SK-N-MC (cell line): ENCODE measurements around the gene NDUFB10.

Source experiments
- DNase-seq: peaks from one replicate; pipeline ENCODE4 v3.0.0-alpha.2; 2011; ENCODE audit warnings: low read depth, low spot score
- H3K27ac ChIP-seq: fragments of 200-600 bp; sonication (generic); 2 replicates; pipeline ENCODE4 v1.5.1; 2016; ENCODE audit warnings: mixed run types
- H3K36me3 ChIP-seq: fragments of 200-600 bp; sonication (generic); 2 replicates; pipeline ENCODE4 v1.6.1; 2017; ENCODE audit warnings: antibody characterized with exemption, low read length, mixed read lengths; ENCODE audit not compliant: insufficient read depth
- H3K4me3 ChIP-seq: fragments of 200-600 bp; sonication (generic); 2 replicates; pipeline ENCODE4 v1.5.1; 2016
- H3K9ac ChIP-seq: fragments of 200-600 bp; sonication (generic); 2 replicates; pipeline ENCODE4 v1.8.0; 2017; ENCODE audit warnings: mixed run types, mixed read lengths; ENCODE audit not compliant: insufficient read length
- H3K9me3 ChIP-seq: fragments of 200-600 bp; sonication (generic); 2 replicates; pipeline ENCODE4 v1.6.1; 2017; ENCODE audit warnings: low read depth, mild to moderate bottlenecking, antibody characterized with exemption, low read length, moderate library complexity, mixed read lengths
- EZH2 ChIP-seq: fragments of 200-600 bp; sonication (generic); IDR thresholded peaks from one replicate; pipeline ENCODE4 v1.6.1; 2017; ENCODE audit warnings: antibody characterized with exemption
- FOXP2 ChIP-seq: optimal IDR thresholded peaks from 2 replicates; pipeline ENCODE3; 2011; ENCODE audit warnings: mild to moderate bottlenecking, moderate library complexity; ENCODE audit not compliant: insufficient read depth; ENCODE audit errors: extremely low read length, control extremely low read depth
- POLR2AphosphoS5 ChIP-seq: IDR thresholded peaks from 2 replicates; pipeline ENCODE4 v1.6.1; 2012; ENCODE audit warnings: mild to moderate bottlenecking, low read depth, low read length, borderline replicate concordance

Gene NDUFB10

DNA sequence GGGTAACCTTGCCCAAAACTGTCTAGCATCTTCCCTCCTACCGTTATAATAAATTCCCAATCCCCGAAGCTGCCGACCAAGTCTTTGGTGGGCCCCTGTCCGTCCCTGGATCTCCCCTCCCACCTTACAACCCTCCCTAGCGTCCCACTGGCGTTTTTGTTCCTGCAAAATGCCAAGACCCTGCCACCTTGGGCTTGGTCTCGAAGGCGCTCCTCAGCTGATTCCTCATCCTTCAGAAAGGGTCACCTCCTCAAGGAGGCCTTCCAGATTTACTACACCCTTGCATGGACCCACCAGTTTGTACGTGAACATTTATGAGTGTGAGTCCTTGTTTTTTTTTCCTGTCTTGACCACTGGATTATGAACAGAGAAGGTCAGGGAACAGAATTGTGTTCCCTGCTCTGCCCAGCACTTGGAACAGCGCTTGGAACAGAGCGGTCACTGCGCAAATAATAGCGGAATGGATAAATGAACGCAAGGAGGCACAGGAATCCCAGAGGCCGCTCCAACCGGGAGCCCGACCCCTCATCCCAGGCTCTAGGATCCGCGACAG is 23.7 kb downstream of the NDUFB10 start:
- Histone ChIP-seq H3K27ac (no peak overlapping the region), H3K4me3 (peak overlapping the region; percentile 90), H3K9ac (no peak overlapping the region), H3K9me3 (no peaks in the 10 kb centered on the region), H3K36me3 (peaks cover 6% of the 10 kb centered on the region; the same call in 1 of the 2 replicates)
- TF ChIP-seq EZH2 (no peak), FOXP2 (no peak), POLR2AphosphoS5 (no peak)
- no peak for DNase-seq

DNA sequence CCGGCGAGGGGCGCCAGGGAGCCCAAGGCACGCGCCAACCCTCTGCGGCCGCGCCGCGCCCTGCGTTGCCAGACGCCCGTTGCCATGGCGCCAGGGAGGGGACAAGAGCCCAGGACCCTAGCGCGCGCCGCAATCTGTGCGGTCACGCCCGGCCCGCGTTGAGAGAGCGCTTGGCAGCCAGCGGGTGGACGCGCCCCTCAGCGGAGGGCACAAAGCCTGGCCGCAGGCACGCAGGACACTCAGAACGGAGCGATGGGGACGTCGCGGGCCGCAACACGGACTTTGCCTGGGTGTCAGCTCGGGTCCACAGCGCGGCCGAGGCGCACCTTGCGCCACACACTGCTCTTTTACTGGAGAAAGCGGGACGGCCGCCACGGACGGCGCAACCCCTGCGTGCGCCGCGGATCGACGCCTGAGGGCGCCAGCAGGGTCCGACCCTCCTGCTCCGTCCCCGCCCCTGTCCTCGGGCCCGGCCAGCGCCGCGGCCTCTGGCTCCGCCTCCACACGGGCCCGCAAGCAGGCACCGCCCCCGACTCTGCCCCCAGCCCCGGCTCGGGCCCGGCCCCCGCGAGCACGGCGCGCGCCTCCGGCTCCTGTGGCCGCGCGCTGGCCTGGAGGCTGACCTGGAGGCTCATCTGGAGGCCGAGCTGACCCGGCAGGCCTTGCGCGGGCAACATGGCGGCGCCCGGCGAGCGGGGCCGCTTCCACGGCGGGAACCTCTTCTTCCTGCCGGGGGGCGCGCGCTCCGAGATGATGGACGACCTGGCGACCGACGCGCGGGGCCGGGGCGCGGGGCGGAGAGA is 24.4 kb downstream of the NDUFB10 start, which contains the start of gene GFER:
Gene GFER, plus strand, starts transcription at position 650 of the 803 bp plus-strand sequence. Its CDS starts 26 bp downstream, at position 676.
- peak within 1 kb of the TSS; percentile 90 for H3K4me3 ChIP-seq
- H3K36me3 ChIP-seq, result no peaks in the 10 kb centered on the region; the same call in 1 of the 2 replicates
- no peaks in the 10 kb centered on the region for H3K9me3 ChIP-seq
- DNase-seq, result no peak
- no peak within 1 kb of the TSS for H3K27ac ChIP-seq
- TF ChIP-seq POLR2AphosphoS5, result no peak
- no peak for TF ChIP-seq FOXP2
- no peak for TF ChIP-seq EZH2
- peak within 1 kb of the TSS; percentile 77 for H3K9ac ChIP-seq

DNA sequence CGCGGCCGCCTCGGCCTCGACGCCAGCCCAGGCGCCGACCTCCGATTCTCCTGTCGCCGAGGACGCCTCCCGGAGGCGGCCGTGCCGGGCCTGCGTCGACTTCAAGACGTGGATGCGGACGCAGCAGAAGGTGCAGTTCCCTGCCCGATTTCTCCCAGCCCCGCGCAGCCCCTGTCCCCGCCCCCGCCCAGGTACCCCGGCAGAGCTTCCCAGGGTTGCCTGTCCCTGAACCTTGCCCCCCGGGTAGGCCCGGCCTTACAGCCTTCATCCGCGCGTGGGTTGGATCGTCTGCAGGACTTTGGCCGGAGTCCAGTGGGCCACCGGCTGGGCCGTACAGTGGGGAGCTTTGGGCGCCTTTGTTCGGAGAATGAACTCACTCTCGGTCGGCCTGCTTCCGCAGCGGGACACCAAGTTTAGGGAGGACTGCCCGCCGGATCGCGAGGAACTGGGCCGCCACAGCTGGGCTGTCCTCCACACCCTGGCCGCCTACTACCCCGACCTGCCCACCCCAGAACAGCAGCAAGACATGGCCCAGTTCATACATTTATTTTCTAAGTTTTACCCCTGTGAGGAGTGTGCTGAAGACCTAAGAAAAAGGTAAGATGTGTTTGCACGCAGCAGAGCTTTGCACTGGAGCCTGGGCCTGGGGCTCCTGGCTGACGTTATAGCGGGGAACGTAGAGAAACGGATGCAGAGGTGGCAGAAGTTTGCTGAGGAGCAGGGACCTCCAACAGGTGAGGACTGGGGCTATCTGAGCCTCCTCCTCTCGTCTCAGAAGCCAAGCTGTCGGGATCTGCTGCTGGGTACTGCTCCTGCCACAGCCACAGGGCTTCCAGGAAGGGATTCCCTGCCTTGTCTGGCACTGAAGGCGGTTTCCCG is 25.2 kb downstream of the NDUFB10 start:
- Histone ChIP-seq H3K36me3 (no peaks in the 10 kb centered on the region), H3K27ac (no peak overlapping the region), H3K4me3 (peak overlapping the region; percentile 90), H3K9ac (peak overlapping the region; percentile 77), H3K9me3 (no peaks in the 10 kb centered on the region)
- TF ChIP-seq EZH2, result no peak
- TF ChIP-seq FOXP2, result no peak
- no peak for DNase-seq

DNA sequence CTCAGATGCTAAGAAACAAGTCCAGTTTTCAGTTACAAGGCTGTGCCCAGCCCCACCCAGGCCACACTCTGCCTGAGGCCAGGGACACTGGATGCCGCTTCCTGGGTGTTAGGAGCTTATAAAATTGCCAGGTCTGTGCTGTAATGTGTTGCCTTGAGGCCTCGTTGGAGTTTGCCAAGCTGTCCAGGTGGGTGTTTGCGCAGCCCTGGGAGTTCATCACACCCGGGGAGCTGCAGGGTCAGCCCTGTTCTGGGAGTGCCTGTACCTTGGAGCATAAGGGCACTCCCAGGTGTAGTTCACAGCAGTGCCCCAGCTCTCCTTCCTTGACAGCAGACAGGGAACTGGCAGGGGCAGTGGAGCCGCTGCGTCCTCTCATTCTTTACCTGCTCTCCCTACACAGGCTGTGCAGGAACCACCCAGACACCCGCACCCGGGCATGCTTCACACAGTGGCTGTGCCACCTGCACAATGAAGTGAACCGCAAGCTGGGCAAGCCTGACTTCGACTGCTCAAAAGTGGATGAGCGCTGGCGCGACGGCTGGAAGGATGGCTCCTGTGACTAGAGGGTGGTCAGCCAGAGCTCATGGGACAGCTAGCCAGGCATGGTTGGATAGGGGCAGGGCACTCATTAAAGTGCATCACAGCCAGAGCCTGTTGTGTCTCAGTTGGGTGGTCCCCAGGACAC is 26.3 kb downstream of the NDUFB10 start:
- Histone ChIP-seq H3K4me3 (no peak overlapping the region), H3K36me3 (no peaks in the 10 kb centered on the region), H3K27ac (no peak overlapping the region), H3K9me3 (no peaks in the 10 kb centered on the region), H3K9ac (no peak overlapping the region)
- no peak for DNase-seq
- no peak for TF ChIP-seq FOXP2
- TF ChIP-seq EZH2, result no peak
- no peak for TF ChIP-seq POLR2AphosphoS5

DNA sequence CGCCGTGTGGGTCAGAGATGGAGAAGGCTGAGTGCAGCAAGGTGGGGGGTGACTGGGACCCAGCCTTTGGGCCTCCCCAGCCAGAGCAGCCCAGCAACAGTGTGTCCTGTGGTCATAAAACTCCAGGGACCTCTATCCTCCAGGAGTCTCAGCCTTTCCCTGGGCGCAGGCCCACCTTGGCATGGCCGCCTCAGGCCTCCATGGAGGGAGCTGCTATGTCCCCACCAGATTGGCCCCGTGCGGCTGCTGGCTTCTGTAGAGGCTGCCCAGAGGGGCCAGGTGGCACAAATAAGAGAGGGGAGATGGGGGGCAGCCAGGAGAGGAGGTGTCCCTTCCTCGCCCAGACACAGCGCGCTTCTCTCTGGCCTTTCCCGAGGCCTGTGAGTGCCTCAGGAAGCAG is 27.9 kb downstream of the NDUFB10 start:
- Histone ChIP-seq H3K9ac (no peak overlapping the region), H3K36me3 (no peaks in the 10 kb centered on the region), H3K9me3 (no peaks in the 10 kb centered on the region), H3K4me3 (no peak overlapping the region), H3K27ac (no peak overlapping the region)
- TF ChIP-seq EZH2, result no peak
- no peak for TF ChIP-seq POLR2AphosphoS5
- no peak for TF ChIP-seq FOXP2
- no peak for DNase-seq

DNA sequence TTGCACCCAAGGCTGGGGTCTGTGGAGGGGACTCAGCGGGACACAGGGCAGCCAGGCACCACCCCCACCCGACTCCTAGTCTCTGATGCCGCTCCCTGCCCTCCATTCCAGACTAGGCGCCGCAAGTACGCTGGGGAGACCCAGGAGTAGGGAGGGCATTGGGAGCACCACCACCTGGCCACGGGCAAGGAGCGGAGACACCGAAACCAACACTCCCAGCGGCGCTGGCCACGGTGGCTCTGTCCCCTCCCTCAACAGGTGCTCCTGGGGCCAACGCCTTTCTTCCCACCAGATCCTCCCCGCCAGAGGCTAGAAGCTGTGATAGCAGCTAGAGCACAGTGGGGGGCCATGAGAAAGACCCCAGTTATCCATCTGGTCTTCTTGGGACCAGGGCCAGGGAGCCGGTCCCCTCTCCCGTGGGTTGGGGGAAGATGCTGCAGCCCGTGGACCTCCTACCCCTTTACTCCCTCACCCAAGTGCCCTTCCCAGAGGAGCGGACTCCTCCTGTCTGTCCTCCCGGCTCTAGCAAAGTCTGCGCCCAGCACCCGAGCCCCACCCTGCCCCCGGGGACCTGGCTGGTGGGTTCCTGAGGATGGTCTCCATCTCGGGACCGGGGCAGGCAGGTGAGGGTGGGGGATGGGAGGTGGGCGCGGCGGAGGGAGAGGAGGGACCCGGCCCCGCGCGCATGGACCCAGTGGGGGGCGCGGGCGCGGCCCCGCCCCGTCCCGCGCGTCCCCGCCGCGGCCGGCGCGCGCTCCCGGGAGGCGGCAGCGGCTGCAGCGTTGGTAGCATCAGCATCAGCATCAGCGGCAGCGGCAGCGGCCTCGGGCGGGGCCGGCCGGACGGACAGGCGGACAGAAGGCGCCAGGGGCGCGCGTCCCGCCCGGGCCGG is 30.1 kb downstream of the NDUFB10 start, which contains the start of gene SYNGR3:
Gene SYNGR3, plus strand, starts transcription at position 762 of the 892 bp plus-strand sequence. CDS start 133 bp downstream, outside the sequence.
- H3K4me3 ChIP-seq, result peak within 1 kb of the TSS; percentile 74

DNA sequence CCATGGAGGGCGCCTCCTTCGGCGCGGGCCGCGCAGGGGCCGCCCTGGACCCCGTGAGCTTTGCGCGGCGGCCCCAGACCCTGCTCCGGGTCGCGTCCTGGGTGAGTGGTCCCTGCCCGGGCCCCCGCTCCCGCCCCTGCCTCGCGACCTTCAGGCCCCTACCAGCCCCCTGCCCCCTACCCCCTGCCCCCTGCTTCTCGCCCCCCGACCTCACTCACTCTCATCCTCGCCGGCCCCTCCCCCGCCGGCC is 30.7 kb downstream of the NDUFB10 start:
- H3K36me3 ChIP-seq, result no peaks in the 10 kb centered on the region
- no peaks in the 10 kb centered on the region for H3K9me3 ChIP-seq
- DNase-seq, result no peak
- no peak overlapping the region for H3K9ac ChIP-seq
- peak overlapping the region; percentile 74 for H3K4me3 ChIP-seq
- no peak overlapping the region for H3K27ac ChIP-seq
- TF ChIP-seq FOXP2, result no peak
- TF ChIP-seq EZH2, result no peak
- TF ChIP-seq POLR2AphosphoS5, result no peak

More for the DNA sequence above, 30.1 kb downstream of the NDUFB10 start, which contains the start of gene SYNGR3:
- TF ChIP-seq POLR2AphosphoS5, result no peak
- no peak within 1 kb of the TSS for H3K27ac ChIP-seq
- no peaks in the 10 kb centered on the region for H3K36me3 ChIP-seq
- no peak for DNase-seq
- H3K9me3 ChIP-seq, result no peaks in the 10 kb centered on the region
- H3K9ac ChIP-seq, result no peak within 1 kb of the TSS
